Keratinocyte (primary cell): Measurements from ENCODE around the gene UNK. TPM values are rescaled to one million over a fixed set of nuclear protein-coding genes. Genes with fewer than 3 reads are reported as not detected.

Experiments used
- DNase-seq: peaks from one replicate; pipeline ENCODE4 v3.0.0-alpha.2; 2011; ENCODE audit warnings: low read depth, missing footprints, low spot score
- FAIRE-seq: peaks from 2 replicates; lab custom pipeline; 2011; peaks lifted over from hg19 to GRCh38; lab: Jason Lieb, UNC
- H2AFZ ChIP-seq: 2 replicates; pipeline ENCODE4 v1.6.0; 2012; ENCODE audit warnings: low read length, control low read depth, inconsistent platforms; ENCODE audit not compliant: control insufficient read depth
- H3K27ac ChIP-seq: 2 replicates; pipeline ENCODE4 v1.5.1; 2011; ENCODE audit warnings: low read length; ENCODE audit not compliant: control insufficient read depth, insufficient read depth
- H3K27me3 ChIP-seq: 3 replicates; pipeline ENCODE4 v1.6.0; 2011; ENCODE audit warnings: low read length; ENCODE audit not compliant: control insufficient read depth, insufficient read depth; ENCODE audit errors: extremely low read depth
- H3K36me3 ChIP-seq, 2 experiments: 2 replicates in 1 of 2; 3 replicates in 1 of 2; pipeline ENCODE4 v1.5.1; 2011; ENCODE audit warnings: low read length in 2 of 2, mild to moderate bottlenecking in 1 of 2; ENCODE audit not compliant: control insufficient read depth in 2 of 2, insufficient read depth in 2 of 2; ENCODE audit errors: extremely low read depth in 1 of 2
- H3K4me1 ChIP-seq: 3 replicates; pipeline ENCODE4 v1.5.1; 2011; ENCODE audit warnings: low read length; ENCODE audit not compliant: control insufficient read depth, insufficient read depth; ENCODE audit errors: extremely low read depth
- H3K4me2 ChIP-seq: 3 replicates; pipeline ENCODE4 v1.6.0; 2011; ENCODE audit warnings: low read depth, low read length; ENCODE audit not compliant: control insufficient read depth, insufficient read depth; ENCODE audit errors: extremely low read depth
- H3K4me3 ChIP-seq, 3 experiments: fragments of 200-600 bp in 1 of 3; sonication (generic) in 1 of 3; 2 replicates in 2 of 3; 3 replicates in 1 of 3; pipeline ENCODE4 v1.5.1; 2011 to 2016; ENCODE audit warnings: low read length in 3 of 3, mild to moderate bottlenecking in 3 of 3, control low read depth in 2 of 3, inconsistent platforms in 1 of 3, low read depth in 1 of 3, mixed read lengths in 1 of 3, mixed run types in 1 of 3, moderate library complexity in 1 of 3; ENCODE audit not compliant: control insufficient read depth in 2 of 3, insufficient read depth in 2 of 3; ENCODE audit errors: extremely low read depth in 1 of 3
- H3K79me2 ChIP-seq: 2 replicates; pipeline ENCODE4 v1.6.0; 2012; ENCODE audit warnings: low read length; ENCODE audit not compliant: control insufficient read depth, insufficient read depth
- H3K9ac ChIP-seq: 3 replicates; pipeline ENCODE4 v1.6.0; 2011; ENCODE audit warnings: low read length; ENCODE audit not compliant: control insufficient read depth, insufficient read depth; ENCODE audit errors: extremely low read depth
- H3K9me1 ChIP-seq: 3 replicates; pipeline ENCODE4 v1.6.0; 2011; ENCODE audit warnings: low read length; ENCODE audit not compliant: control insufficient read depth, insufficient read depth; ENCODE audit errors: extremely low read depth
- H3K9me3 ChIP-seq: 2 replicates; pipeline ENCODE4 v1.5.1; 2012; ENCODE audit warnings: low read depth, low read length; ENCODE audit not compliant: control insufficient read depth
- H4K20me1 ChIP-seq: 3 replicates; pipeline ENCODE4 v1.6.0; 2011; ENCODE audit warnings: low read length; ENCODE audit not compliant: control insufficient read depth, insufficient read depth; ENCODE audit errors: extremely low read depth
- EZH2 ChIP-seq: IDR thresholded peaks from one replicate; pipeline ENCODE4 v1.6.1; 2012; ENCODE audit warnings: inconsistent platforms, mild to moderate bottlenecking, low read length, moderate library complexity
- dilution Hi-C: fragments of 300-500 bp; cut with MboI; formaldehyde crosslinking; loops from one replicate; pipeline ENCODE4 v1.7.0; 2020; ENCODE audit warnings: low sequenced_read_pairs; ENCODE audit not compliant: extremely low pct_ligation_motif_present
- polyA plus RNA-seq, 5 experiments: library from polyadenylated mRNA; depleted of rRNA in 3 of 5; stranded (reverse) in 3 of 5; stranded (forward) in 1 of 5; unstranded in 1 of 5; fragments of >200 nt; gene quantifications; 1 replicate in 1 of 5; 2 replicates in 3 of 5; 3 replicates in 1 of 5; pipeline versions ENCODE4 v1.2.1 to v1.2.3, GENCODE V29; 2011 to 2012; ENCODE audit warnings: missing spikeins in 2 of 5, low read depth in 1 of 5, low replicate concordance in 1 of 5
- TF ChIP-seq, protein P1 (sequence below), 3 experiments: IDR thresholded peaks in 1 of 3; conservative IDR thresholded peaks in 1 of 3; optimal IDR thresholded peaks in 1 of 3; 2 replicates in 2 of 3; 3 replicates in 1 of 3; pipeline versions ENCODE3 to v1.5.1; 2011; ENCODE audit warnings: low read length in 3 of 3, mild to moderate bottlenecking in 3 of 3, moderate library complexity in 2 of 3, control low read depth in 1 of 3, inconsistent platforms in 1 of 3; ENCODE audit not compliant: insufficient read depth in 2 of 3; ENCODE audit errors: extremely low read depth in 1 of 3

UNK gene
- polyA plus RNA-seq, 1 donor (not counting 4 experiments of a cell fraction or from before 2014, with no cell fraction given), result 13.0 TPM

DNA sequence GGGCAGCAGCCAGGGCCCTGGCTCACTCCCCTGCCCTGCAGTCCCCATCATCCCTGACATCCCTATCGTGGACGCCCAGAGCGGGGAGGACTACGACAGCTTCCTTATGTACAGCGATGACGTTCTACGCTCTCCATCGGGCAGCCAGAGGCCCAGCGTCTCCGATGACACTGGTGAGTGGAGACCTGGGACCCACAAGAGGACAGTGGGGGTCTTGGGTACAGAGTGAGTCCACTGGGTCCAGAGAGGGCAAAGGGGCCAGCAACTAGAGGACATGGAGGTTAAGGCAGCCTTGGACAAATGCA, 32.2 kb upstream of the UNK start:
- FAIRE-seq, result no peak
- Histone ChIP-seq H3K9me1 (no peaks in the 10 kb centered on the region), H3K9ac (no peak overlapping the region), H3K4me1 (no peaks in the 10 kb centered on the region), H4K20me1 (peaks cover 88% of the 10 kb centered on the region), H3K27ac (no peak overlapping the region), H3K9me3 (no peaks in the 10 kb centered on the region), H3K4me3 (no peak overlapping the region), H3K36me3 (peaks cover 63 to 91% of the 10 kb centered on the region in 2 experiments), H3K27me3 (no peaks in the 10 kb centered on the region), H3K79me2 (peaks cover 21% of the 10 kb centered on the region), H2AFZ (no peak overlapping the region), H3K4me2 (no peak overlapping the region)
- DNase-seq, result no peak
- TF ChIP-seq, protein P1, sequence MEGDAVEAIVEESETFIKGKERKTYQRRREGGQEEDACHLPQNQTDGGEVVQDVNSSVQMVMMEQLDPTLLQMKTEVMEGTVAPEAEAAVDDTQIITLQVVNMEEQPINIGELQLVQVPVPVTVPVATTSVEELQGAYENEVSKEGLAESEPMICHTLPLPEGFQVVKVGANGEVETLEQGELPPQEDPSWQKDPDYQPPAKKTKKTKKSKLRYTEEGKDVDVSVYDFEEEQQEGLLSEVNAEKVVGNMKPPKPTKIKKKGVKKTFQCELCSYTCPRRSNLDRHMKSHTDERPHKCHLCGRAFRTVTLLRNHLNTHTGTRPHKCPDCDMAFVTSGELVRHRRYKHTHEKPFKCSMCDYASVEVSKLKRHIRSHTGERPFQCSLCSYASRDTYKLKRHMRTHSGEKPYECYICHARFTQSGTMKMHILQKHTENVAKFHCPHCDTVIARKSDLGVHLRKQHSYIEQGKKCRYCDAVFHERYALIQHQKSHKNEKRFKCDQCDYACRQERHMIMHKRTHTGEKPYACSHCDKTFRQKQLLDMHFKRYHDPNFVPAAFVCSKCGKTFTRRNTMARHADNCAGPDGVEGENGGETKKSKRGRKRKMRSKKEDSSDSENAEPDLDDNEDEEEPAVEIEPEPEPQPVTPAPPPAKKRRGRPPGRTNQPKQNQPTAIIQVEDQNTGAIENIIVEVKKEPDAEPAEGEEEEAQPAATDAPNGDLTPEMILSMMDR (optimal IDR thresholded peaks at IDR 0.05 in 1 of 3, IDR thresholded peaks at IDR 0.05 in 1 of 3, conservative IDR thresholded peaks at IDR 0.05 in 1 of 3; ENCODE audit: extremely low read depth in 1 of 3, insufficient read depth in 2 of 3, low read length in 3 of 3), result no peak
- no peak for TF ChIP-seq EZH2
- dilution Hi-C loops, result no loop called here

DNA sequence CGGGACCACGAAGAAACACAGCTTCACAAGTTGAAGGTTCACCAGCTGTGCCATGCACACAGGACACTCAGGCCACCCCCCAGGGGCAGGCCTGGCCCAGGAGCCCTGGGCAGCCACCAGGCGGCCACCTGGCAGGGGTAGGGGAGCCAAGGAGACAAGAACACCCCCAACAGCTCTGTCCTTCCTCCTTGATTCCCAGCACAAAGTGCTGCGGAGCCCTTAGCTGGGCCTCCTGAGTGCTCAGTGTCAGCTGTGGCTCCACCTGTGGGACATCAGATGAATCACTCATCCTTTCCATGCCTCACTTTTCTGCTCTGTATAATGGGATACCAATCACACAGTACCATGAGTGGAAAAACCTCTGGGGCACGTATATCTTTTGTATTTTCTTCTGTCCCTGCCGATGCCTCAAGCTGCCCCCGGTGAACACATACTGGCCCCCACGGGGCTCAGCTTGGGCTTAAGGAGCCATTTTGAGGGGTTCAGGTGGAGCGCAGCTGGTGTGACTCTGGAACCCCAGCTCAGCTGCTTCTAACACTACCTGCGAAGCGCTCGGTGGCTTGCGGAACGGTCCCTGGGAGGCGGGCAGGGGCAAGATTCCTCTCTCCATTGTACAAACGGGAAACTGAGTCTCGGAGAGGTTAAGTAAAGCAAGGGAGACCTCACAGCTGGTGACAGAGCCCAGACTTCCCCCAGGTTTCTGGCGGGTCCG, 31.6 kb upstream of the UNK start:
- Histone ChIP-seq H3K4me1 (no peaks in the 10 kb centered on the region), H3K27me3 (no peaks in the 10 kb centered on the region), H3K27ac (no peak overlapping the region), H3K4me3 (no peak overlapping the region), H3K9ac (no peak overlapping the region), H3K9me3 (no peaks in the 10 kb centered on the region), H2AFZ (no peak overlapping the region), H3K79me2 (peaks cover 21% of the 10 kb centered on the region), H4K20me1 (peaks cover 88% of the 10 kb centered on the region), H3K36me3 (peaks cover 65 to 85% of the 10 kb centered on the region in 2 experiments), H3K9me1 (no peaks in the 10 kb centered on the region), H3K4me2 (no peak overlapping the region)
- TF ChIP-seq EZH2, result no peak
- TF ChIP-seq, protein P1 (optimal IDR thresholded peaks at IDR 0.05 in 1 of 3, IDR thresholded peaks at IDR 0.05 in 1 of 3, conservative IDR thresholded peaks at IDR 0.05 in 1 of 3; ENCODE audit: extremely low read depth in 1 of 3, insufficient read depth in 2 of 3, low read length in 3 of 3), result peak in 1 of 3 experiments; percentile 28
- no peak for FAIRE-seq
- dilution Hi-C loops, result no loop called here
- no peak for DNase-seq
